HG03039 (cell line): Measurements from ENCODE around the gene ALKBH4.
A peak's percentile ranks its signal among the peaks of the same experiment; 100 is the strongest.
"Not testable (repeated sequence)": the region's sequence is repeated elsewhere in the genome, so short reads cannot be mapped to it uniquely, and the experiment has no call there.

Source experiments
- ATAC-seq: cut with Tn5 transposase; IDR thresholded peaks from one replicate; pipeline ENCODE4 v1.9.1; 2021; ENCODE audit warnings: mild to moderate bottlenecking, moderate library complexity; ENCODE audit not compliant: unreplicated experiment

ALKBH4 gene

GRCh38 chr7:102464577-102465280, at the start of gene ALKBH4, which contains the start of gene LRWD1:
Gene ALKBH4 (minus strand): TSS chr7:102464863. CDS start chr7:102464836, 27 bp downstream.
Gene LRWD1 (plus strand): TSS chr7:102464984. CDS start chr7:102465081, 97 bp downstream.
- peak; percentile 85 for ATAC-seq

- ATAC-seq, result not testable (repeated sequence)
Measured at GRCh38 chr7:102512642-102513221, 48.1 kb upstream of the ALKBH4 start.

DNA sequence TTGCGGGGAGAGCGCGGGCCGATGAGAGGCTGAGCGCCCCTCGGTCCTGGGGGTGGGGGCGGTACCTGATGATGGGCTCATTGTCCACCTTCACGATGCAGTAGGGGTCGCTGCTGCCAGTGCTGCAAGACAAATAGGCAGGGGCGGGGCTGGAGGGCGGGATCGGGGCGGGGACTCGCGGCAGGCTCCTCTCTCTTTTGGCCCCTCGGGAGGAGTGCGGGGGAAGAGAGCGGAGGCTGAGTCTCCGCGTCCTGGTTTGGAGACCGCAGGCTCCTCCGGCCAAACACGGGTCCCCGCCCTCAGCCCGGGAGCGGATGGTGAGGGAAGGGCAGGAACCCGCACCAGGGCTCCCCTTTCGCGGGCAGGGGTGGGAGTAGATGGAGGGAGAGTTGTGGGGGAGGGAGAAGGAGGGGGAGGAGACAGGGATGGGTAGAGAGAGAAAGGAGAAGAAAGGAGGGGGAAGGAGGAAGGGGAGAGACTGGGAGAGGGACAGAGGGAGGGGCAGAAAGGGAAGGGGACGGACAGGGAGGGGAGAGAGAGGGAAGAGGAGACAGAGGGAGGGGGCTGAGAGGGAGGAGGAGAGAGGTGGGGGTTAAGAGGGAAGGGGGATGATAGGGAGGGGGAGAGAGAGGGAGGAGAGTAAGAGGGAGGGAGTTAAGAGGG, 47.3 kb upstream of the ALKBH4 start:
- ATAC-seq, result not testable (repeated sequence)

DNA sequence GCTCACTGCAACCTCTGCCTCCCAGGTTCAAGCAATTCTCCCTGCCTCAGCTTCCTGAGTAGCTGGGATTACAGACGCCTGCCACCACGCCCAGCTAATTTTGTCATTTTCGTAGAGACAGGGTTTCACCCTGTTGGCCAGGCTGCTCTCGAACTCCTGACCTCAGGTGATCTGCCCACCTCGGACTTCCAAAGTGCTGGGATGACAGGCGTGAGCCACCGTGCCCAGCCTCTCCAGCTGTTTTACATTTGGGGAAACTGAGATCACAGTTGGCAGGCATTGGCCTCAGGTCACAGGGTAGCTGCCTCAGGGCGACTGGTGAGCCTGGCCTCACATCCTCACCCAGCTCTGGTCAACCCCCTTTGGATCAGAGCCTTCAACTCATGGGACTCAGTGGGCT, 45.9 kb upstream of the ALKBH4 start:
- ATAC-seq, result not testable (repeated sequence)

DNA sequence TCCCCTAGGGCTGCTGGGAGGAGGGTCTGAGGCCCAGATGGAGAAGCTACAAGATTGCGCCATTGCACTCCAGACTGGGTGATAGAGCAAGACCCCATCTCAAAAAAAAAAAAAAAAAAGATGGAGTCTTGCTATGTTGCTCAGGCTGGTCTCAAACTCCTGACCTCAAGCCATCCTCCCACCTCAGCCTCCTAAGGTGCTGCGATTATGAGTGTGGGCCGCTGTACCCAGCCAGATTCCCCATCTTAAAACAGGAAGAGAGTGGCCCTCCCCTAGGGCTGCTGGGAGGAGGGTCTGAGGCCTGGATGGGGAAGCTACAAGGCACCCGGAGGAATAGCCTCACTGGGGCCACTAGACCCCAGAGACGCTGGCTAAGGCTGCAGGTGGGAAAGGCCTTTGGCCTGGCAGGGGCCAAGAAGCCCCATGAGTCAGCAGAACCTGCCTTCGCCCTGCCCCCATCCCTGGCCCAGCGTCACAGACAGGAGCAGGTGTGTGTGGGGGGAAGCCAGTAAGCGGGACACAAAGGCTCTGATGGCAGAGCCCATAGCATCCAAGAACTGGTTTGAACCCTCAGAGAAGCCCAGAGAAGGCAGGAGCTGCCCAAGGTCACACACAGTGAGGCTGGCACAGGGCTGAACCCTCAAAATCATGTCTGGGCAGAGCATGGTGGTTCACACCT, 42.9 kb upstream of the ALKBH4 start:
- ATAC-seq, result not testable (repeated sequence)

DNA sequence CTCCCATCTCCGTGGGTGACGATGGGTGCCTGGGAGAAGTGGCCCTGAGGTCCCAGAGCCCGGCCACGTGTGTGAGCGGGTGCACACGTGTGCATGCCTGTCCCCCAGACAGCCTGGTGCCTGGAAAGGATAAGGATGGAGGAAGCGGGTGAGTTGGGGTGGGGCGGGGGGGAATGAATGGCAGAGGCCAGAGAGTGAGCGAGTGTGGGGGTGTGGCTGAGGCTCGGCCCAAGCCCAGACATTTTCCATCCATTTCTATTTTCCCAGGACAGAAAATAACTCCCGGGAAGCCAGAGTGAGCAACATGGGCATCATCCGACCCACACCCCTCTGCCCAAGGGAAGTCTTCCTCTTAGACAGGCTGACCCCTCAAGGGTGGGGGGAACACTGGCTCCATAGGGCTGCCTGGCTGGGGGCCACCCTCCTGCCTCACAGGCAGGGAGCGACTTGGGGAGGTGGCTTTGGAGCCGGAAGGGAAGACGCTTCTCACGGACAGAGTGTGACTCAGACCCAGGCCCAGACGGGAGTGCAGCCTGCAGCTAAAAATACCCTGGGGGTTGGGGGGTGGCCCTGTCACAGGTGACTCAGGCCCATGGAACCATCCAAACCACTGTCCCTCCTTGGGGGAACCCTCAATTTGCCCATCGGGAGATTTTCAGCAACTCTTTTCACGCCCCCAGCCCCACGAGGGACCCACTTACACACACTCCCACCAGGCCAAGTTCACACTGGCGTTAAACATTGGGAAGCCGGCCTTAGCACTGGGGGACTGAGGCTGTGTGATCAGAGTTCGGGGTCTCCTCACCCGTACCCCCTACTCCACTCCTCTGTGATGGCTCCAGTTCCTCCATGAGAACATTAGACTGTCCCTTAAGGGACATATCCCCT, 40.9 kb upstream of the ALKBH4 start:
- ATAC-seq, result not testable (repeated sequence)

GRCh38 chr7:102503141-102503540, 38.5 kb upstream of the ALKBH4 start:
- ATAC-seq, result not testable (repeated sequence)

DNA sequence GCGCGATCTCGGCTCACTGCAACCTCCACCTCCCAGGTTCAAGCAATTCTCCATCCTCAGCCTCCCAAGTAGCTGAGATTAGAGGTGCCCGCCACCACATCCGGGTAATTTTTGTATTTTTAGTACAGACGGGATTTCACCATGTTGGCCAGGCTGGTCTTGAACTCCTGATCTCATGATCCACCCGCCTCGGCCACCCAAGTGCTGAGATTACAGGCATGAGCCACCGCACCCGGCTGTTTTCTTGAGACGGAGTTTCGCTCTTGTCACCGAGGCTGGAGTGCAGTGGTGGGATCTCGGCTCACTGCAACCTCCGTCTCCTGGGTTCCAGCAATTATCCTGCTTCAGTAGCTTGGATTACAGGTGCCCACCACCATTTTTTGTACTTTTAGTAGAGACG, 33.7 kb upstream of the ALKBH4 start:
- not testable (repeated sequence) for ATAC-seq

DNA sequence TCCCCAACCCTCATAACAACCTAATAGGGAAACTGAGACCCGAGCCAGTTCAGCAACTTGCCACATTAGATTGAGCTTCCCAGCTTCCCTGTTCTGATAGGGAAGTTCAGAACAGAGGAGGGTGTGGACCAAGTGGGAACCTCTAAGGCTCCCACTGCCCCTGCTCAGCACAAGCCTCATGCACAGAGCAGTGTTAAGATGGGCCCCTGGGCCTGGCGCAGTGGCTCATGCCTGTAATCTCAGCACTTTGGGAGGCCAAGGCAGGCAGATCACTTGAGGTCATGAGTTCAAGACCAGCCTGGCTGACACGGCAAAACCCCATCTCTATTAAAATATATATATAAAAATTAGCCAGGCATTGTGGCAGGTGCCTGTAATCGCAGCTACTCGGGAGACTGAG, 32.6 kb upstream of the ALKBH4 start:
- ATAC-seq, result not testable (repeated sequence)

DNA sequence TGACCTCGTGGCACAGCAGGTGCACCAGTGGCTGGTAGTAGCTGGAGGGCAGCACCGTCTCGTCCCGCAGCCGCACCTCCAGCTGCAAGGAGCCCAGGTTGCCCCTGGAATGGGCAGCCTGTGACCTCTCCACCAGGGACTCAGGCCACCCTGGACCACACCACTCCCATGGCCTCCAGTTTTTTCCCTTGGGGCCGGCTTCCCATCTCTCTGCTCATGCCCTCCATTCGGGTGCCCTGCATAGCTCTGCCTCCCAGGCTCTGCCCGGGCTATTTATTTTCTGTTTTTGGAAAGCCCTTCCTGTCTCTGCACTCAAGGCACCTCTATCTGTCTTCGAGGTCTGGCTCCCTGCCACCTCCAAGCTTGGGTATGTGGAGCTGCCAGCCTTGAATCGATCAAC, 32.2 kb upstream of the ALKBH4 start:
- ATAC-seq, result not testable (repeated sequence)

DNA sequence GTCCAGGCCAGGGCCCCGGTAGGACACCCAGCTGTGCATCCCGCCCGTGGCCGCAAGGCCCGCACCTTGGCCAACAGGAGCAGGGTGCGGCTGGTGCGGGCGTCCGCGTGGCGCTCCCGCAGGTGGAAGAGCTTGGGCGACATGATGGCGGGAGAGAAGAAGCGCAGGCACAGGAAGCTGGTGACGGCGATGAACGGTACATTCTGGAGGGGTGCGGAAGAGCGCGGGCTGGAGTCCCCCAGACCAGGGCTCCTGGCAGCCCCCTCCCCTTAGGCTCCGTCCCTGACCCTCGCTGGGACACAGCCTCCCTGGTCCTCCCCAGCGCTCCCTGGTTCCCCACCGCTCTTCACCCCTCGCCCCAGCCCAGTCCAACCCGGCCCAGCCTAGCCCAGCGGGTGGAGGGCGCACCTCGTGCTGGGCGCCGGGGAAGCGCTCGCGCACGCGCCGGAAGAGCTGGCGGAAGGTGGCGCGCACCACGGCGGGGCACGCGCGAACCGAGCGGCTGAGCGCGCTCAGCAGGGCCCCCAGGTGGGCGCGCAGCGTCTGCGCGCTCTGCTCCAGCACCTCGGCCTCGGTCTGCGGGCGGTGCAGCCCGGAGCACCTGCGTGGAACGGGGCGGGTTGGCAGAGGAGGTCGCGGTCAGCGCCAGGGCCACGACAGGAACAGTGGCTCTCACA, 29.9 kb upstream of the ALKBH4 start:
- ATAC-seq, result peak; percentile 47

DNA sequence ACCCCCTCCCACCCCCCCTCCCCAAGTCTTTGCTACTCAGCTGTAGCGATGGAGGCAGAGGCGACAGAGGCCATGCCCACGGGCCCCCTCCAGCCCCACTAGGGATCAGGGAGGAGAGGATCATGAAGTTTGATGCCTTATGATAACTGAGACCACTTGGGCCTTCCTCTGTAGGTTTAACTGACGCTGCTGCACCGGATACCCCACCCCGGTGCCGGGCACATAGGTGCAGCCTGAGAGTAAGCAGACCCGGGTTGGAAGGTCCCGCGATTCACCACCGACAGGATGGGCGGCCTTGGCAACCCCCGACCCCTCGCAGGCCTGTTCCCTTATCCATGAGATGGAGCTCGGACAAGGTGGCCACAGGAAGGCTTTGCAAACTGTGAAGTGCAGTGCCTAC, 29.4 kb upstream of the ALKBH4 start:
- ATAC-seq, result not testable (repeated sequence)

- not testable (repeated sequence) for ATAC-seq
Measured at GRCh38 chr7:102493220-102493935, 28.7 kb upstream of the ALKBH4 start.

DNA sequence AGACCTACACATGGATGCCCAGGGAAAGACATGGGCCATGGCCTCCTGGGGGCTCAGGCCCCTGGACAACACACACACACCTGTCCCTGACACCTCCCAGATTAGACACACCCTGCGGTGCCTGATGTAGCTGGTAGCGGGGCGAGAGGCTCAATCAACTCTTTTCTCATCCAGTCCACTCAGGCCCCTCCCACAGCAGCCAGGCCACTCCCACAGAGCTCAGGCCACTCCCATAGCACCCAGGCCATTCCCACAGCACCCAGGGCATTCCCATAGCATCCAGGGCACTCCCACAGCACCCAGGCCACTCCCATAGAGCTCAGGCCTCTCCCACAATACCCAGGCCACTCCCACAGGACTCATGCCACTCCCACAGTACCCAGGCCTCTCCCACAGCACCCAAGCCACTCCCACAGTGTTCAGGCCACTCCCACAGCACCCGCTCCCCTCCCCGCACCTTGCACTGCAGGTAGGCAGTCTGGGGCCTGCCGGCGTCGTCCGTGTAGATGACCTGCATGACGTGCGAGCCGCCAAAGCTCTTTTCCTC, 25.9 kb upstream of the ALKBH4 start:
- not testable (repeated sequence) for ATAC-seq

DNA sequence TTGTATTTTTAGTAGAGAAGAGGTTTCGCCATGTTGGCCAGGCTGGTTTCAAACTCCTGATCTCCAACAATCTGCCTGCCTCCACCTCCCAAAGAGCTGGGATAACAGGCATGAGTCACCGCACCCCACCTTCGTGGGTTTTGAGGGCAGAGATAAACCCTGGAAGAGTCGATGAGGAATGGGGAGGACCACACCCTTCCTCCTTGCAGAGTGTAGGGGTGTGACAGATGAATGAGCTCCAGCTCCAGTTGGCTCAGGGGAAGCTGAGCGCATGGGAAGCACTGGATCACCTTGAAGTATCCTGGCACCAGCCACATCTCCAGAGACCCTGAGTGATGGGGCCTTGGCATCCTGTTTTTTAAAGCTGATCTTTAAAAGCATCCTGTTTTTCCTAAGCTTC, 19.7 kb upstream of the ALKBH4 start:
- not testable (repeated sequence) for ATAC-seq

GRCh38 chr7:102481962-102482361, 17.3 kb upstream of the ALKBH4 start:
- not testable (repeated sequence) for ATAC-seq

DNA sequence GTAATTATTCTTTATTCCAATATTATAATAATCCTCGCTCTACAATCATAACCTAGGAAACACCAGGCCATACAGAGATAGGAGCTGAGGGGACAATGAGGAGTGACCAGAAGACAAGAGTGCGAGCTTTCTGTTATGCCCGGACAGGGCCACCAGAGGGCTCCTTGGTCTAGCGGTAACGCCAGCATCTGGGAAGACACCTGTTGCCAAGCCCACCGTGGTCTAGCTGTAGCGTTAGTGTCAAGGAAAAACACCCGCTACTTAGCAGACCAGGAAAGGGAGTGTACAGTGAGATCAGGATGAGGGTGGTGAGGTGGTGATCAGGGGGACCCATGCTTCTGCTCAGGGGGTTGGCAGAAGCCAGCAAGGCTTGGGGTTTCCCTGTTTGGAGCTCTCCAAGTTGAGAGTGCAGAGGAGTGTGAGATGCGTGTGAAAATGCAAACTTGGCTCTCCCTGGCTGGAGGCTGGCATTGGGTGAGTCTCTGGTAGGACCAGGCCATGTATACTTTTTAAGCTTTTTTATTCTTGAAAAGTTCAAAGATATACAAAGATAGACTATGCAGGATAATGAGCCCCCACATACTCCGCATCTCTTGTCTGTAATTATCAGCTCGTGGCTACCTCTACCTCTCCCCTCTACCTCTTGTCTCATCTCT, 15.4 kb upstream of the ALKBH4 start:
- ATAC-seq, result not testable (repeated sequence)

DNA sequence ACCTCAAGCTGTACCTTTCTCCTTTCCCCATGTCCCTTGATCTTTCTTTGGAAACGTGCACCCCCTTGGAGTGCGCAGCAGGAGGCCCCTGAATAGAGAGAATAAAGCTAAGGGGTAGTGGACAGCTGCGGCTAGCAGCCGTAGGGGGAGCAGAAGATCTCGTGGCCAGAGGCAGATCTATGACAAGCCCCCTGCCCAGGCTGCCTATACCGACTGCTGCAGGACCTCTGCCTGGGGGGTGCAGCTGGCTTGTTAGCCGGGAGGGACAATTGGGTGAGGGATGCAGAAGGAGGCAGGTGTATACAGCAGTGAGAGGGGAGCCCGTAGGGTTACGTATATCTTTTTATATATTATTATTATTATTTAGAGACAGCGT, 14.5 kb upstream of the ALKBH4 start:
- ATAC-seq, result peak; percentile 30
